Stimulated activated CD8-positive, alpha-beta memory T cell treated with anti-CD3 and anti-CD28 coated beads, Interleukin-12 subunit alpha, Interleukin-12 subunit beta, amount 100 ng/mL, for 24 hours (primary cell): Measurements from ENCODE around the gene CREBBP.

Source experiments
- DNase-seq: peaks from one replicate; pipeline ENCODE4 v3.0.0-alpha.2; 2020; ENCODE audit errors: extremely low read depth

CREBBP gene

GRCh38 chr16:3856367-3857141, 24.0 kb downstream of the CREBBP start:
- no peak for DNase-seq

DNA sequence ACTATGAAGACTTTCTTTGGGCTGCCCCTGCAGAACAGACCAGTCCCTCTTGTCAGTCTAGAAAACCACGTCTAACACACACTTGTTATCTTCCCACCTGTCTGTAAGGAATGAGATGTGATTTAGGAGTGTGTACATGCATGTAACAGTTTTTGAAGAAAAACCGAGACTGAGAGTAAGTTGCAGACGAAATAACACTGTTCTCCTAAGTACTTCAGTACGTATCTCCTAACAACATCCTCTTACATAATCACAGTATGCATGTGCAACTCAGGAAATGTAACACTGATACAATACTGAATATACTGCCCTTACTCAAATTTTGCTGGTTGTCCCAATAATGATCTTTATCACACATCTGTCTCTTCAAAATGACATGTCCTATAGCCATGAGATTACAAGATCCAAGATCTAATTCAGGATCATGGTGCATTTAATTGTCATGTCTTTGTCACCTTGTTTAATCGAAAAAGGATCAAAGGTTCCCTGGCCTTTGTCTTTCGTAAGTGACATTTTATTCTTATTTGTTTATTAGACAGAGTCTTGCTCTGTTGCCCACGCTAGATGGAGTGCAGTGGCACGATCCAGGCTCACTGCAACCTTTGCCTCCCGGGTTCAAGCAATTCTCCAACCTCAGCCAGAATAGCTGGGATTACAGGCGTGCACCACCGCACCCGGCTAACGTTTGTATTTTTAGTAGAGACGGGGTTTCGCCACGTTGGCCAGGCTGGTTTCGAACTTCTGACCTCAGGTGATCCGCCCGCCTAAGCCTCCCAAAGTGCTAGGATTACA, 25.6 kb downstream of the CREBBP start:
- DNase-seq: no peak

- DNase-seq: no peak
Observed at GRCh38 chr16:3850544-3850899, 30.0 kb downstream of the CREBBP start.

DNA sequence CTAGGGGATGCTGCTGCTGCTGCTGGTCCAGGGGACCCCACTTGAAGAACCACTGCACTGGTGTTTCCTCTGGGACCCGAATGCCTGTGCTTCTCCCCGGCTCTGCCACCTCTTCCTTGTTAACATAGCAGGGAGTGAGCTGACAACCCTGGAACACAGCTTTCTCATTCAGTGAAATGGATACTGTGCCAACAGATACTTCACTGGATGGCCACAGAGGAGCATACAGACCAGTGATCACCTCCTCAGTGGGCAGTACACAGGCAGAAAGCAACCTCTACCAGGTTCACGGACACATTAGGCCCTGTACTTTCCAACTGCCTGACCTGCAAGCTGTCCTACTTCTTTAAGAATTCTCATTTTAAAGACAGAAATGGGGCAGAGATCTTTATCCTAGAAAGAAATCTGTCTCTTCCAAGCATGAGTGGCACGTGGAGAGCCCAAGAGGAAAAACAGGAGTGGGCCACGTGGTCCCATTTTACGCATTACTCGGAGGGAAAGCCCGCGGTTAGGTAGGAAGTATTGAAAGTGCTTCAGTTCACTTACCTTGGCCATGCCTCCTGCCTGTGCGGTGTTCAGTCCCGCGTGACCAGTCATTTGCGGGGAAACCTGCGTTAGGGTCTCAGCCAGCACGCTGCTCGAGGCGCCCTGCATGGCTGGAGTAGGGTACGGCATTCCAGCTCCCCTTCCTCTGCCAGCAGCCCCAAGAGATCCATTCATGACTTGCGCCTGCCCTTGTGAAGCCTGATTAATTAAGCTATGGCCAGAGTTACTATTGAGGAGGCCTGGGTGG, 30.6 kb downstream of the CREBBP start:
- DNase-seq: no peak

GRCh38 chr16:3846595-3847091, 33.9 kb downstream of the CREBBP start:
- DNase-seq: no peak

GRCh38 chr16:3846087-3846486, 34.4 kb downstream of the CREBBP start:
- DNase-seq: no peak

GRCh38 chr16:3842994-3843393, 37.5 kb downstream of the CREBBP start:
- DNase-seq: no peak

DNA sequence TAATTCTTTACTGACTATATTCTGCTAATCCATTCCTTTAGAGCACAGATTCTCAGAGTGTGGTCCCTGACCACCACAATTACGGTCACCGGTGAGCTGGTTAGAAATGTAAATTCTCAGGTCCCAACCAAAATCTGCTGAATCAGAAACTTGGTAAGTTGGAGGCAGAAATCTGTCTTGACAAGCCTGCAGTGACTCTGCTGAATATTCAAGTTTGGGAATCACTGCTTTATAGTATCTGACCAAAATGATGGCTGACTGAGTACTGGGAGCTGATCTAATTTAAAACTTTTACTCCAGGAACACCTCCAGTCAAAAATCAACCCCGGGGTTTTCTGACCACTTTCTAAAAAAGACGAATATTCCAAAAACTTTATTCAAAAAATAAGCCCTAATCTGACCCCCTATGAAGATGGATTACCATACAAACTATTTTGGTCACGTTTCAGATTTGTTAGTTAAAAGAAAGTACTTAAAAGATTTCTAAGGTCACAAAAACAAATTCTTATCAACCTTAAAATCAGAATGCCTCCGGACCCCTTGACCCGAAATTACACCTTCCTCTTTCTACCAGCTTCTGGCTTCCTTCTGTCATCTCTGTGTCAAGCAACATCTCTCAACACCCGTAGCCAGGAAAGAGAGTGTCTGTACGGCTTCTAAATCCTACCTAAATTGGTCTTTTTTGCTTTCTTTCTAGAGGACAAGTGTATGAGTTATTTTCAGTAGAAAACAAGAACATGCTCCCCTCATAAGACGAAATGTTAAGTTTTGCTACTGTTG, 38.6 kb downstream of the CREBBP start:
- DNase-seq: no peak

DNA sequence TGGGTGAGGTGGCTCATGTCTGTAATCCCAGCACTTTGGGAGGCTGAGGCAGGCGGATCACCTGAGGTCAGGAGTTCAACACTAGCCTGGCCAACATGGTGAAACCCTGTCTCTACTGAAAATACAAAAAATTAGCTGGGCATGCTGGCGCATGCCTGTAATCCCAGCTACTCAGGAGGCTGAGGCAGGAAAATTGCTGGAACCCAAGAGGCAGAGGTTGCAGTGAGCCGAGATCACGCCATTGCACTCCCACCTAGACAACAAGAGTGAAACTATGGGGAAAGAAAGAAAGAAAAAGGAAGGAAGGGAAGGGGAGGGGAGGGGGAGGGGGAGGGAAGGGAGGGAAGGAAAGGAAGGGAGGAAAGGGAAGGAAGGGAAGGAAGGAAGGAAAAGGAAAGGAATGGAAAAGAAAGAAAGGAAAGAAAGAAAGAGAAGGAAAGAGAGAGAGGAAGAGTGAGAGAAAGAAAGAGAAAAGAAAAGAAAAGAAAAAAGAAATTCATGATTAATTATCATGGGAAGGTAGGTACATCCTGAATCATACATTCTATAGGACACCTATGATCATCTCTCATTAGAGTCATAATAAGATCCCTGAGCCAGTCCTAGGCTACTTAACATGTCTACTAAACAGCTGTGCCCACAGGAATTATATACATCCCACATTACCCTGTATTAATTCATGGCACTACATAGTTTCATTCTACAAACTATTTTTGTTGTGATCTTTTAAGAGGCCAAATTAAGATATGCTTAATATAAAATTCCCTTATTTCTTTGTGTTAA, 40.9 kb downstream of the CREBBP start:
- DNase-seq: no peak

DNA sequence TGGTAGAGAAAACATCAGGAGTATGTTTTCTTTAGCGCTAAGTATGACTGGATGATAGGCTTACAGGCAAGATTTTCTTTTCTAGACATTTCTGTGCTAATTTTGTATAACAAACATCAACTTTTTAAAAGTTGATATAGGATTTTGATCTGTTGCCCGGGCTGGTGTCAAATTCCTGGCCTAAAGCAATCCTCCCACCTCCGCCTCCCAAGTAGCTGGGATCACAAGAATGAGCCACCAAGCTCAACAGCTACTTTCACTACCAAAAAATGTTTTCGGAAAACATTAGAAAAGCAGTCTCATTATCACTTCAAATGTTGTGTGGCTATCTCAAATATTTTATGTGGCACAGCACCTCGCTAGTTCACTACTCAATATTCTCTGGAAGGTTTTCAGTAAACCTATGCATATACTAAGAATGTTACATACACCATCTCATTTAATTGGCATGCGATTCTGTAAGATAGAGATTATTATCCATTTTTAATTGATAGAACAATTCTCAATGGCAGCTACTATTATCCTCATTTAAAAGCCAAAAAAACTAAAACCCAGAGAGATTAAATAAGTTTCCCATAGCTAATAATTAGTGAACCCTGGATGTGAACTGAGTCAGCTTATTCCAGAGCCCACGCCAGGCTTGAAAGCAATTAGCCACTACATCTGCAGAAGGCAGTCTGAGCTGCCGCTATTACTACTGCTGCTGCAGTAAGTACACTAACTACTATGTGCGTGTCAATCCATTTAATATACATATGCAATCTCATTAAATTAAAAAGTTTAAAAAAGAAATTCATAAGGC, 41.7 kb downstream of the CREBBP start:
- DNase-seq: no peak

DNA sequence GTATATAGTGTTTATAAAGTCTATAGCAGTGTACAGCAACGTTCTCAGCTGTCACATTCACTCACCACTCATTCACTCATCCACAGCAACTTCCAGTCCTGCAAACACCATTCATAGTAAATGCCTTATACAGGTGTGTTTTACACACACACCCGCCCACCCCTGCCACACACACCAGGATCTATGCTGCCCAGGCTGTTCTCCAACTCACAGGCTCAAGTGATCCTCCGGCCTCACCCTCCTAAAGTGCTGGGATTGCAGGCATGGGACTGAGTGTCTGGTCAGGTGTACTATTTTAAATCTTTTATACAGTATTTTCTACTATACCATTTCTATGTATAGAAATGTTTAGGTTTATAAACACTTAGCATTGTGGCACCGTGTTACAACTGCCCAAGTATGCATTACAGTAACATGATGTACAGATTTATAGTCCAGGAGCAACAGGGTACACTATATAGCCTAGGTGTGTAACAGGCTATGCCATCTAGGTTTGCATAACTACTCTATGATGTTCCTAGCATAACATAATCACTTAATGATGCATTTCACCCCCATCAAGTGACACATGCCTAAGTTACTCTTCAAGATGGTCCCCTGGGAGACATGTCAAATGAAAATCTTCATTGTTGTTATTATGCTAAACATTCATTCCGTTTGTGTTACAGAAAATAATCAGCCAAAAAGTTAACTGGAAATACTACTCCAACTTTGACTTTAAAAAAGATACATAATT, 42.5 kb downstream of the CREBBP start:
- no peak for DNase-seq

DNA sequence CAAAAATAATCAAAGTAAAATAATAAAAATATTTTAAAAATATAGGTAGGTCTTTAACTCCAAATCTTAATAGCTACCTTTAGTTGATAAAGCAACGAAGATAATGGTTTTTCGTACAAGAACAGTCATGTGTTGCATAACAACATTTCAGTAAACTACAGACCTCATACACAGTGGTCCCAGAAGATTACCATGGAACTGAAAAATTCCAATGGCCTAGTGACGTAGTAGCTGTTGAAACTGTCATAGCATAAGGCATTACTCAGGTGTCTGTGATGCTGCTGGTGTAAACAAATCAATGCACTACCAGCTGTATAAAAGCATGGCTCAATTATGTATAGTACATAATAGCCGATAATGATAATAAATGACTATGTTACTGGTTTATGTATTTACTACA, 43.9 kb downstream of the CREBBP start:
- no peak for DNase-seq

- DNase-seq: no peak
Observed at GRCh38 chr16:3835089-3835602, 45.4 kb downstream of the CREBBP start.

GRCh38 chr16:3832668-3833067, 47.8 kb downstream of the CREBBP start:
- no peak for DNase-seq

- DNase-seq: no peak
Observed at GRCh38 chr16:3830625-3831254, 49.8 kb downstream of the CREBBP start.

DNA sequence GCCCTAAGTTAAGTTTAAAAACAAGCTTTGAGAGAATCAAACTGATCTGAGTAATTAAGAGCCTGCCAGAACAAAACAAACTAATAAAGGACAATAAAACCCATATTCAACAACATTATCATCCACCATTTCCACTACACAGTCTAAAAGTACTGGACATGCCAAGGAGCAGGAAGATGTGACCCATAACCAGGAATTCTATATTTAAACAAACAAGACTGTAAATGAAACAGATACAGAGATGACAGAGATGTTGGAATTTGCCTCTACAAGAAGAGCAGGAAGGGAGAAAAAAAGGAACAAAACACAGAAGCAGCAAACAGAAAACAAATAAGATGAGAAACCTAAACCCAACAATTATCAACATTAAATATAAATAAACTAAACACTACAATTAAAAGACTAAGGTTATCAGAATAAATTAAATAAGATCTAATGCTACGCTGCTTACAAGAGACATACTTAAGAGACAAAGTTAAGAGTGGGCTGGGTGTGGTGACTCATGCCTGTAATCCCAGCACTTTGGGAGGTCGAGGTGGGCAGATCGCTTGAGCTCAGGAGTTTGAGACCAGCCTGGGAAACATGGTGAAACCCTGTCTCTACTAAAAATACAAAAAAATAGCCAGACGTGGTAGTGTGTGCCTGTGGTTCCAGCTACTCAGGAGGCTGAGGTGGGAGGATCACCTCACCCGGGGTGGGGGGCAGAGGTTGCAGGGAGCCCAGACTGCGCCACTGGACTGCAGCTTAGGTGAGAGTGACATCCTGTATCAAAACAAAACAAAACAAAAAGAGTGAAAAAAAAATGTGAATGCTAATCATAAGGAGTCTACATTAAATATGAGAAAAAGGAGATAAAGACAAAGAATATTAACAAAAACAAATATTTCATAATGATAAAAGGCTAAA, 50.6 kb downstream of the CREBBP start:
- no peak for DNase-seq

DNA sequence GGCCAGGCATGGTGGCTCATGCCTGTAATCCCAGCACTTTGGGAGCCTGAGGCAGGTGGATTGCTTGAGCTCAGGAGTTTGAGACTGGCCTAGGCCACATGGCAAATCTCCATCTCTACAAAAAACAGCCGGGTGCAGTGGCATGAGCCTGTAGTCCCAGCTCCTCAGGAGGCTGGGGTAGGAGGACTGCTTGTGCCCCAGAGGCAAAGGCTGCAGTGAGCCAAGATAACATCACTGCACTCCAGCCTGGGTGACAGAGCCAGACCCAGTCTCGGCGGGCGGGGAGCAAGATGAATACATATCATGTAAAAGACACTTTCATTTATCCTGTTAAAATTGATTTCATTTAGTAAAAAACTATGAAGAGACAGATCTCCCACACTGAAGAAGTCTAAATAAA, 54.6 kb downstream of the CREBBP start:
- DNase-seq: no peak
